ENCODE results near the gene TMEM138. TPM values are rescaled to one million over a fixed set of nuclear protein-coding genes. Genes with fewer than 3 reads are reported as not detected.
A peak's percentile ranks its signal among the peaks of the same experiment; 100 is the strongest.

TMEM138 gene
- total RNA-seq (2021), result 34.0 to 39.0 TPM (median 38.8 TPM) in 3 replicates
- Bru-seq, nascent RNA, result percentile 89 among the genes with signal in this experiment
- long read RNA-seq, experiment 1, transcript TMEM138-205 (4 exons, 1,134 nt), result minor isoform, 7 of 72 reads
- long read RNA-seq, experiment 1, transcript TMEM138-201 (5 exons, 1,848 nt), result major isoform, 33 of 72 reads
- long read RNA-seq, experiment 1, partial matches to known transcripts, result 4 of 72 reads
- long read RNA-seq, experiment 1, other reads (novel, unspliced or antisense), result 25 of 72 reads
- long read RNA-seq, experiment 2, partial matches to known transcripts, result 5 of 22 reads
- long read RNA-seq, experiment 2, other reads (novel, unspliced or antisense), result 14 of 22 reads
- long read RNA-seq, experiment 3, transcript TMEM138-210 (2 exons, 611 nt), result minor isoform, 5 of 65 reads
- long read RNA-seq, experiment 3, transcript TMEM138-201 (5 exons, 1,848 nt), result major isoform, 35 of 65 reads
- long read RNA-seq, experiment 3, partial matches to known transcripts, result 0 of 65 reads
- long read RNA-seq, experiment 3, other reads (novel, unspliced or antisense), result 22 of 65 reads

- Mint-ChIP-seq H3K4me3 (peak within 1 kb of the TSS; percentile 96), H3K9me3 (no peaks in the 10 kb centered on the region), H3K27ac (peak within 1 kb of the TSS; percentile 98), H3K4me1 (peaks cover 22% of the 10 kb centered on the region), H3K36me3 (peaks cover 29% of the 10 kb centered on the region), H3K27me3 (ENCODE audit: low read depth) (no peaks in the 10 kb centered on the region)
- ChIA-PET CTCF (interaction anchor here (0.8 to 5.4 kb wide), 12 partner anchors 14 to 219 kb away, joined by 3 to 93 read pairs (median 4); partner anchors contain the start of genes CPSF7, DDB1, SDHAF2 and TKFC), POLR2A (interaction anchor here (0.7 to 2.7 kb wide), 13 partner anchors 9 to 266 kb away, joined by 3 to 29 read pairs (median 6); partner anchors contain the start of genes CPSF7, DDB1, SDHAF2 and TKFC)
- ATAC-seq, result peak; percentile 93
- DNase-seq (ENCODE audit: low spot score), result peak; percentile 92
- TF ChIP-seq CBFB (CRISPR knock-in tag; IDR thresholded peaks at IDR 0.05; ENCODE audit: low read depth) (no peak), PRDM15 (CRISPR knock-in tag; IDR thresholded peaks at IDR 0.05) (0 out of 2 replicates have a peak, but pooled peaks have one; percentile 24), SP1 (CRISPR knock-in tag; conservative IDR thresholded peaks at IDR 0.05) (peak; percentile 73), ZNF423 (CRISPR knock-in tag; IDR thresholded peaks at IDR 0.05) (no peak), FOXP4 (CRISPR knock-in tag; IDR thresholded peaks at IDR 0.05) (peak; percentile 62; the same call in 1 of the 2 replicates), ZNF396 (CRISPR knock-in tag; IDR thresholded peaks at IDR 0.05; ENCODE audit: borderline replicate concordance) (no peak), E2F5 (CRISPR knock-in tag; IDR thresholded peaks at IDR 0.05) (peak; percentile 95), IRF2 (CRISPR knock-in tag; IDR thresholded peaks at IDR 0.05; ENCODE audit: borderline replicate concordance, low read depth) (no peak), KAT7 (CRISPR knock-in tag; IDR thresholded peaks at IDR 0.05; ENCODE audit: borderline replicate concordance) (peak; percentile 21; the same call in 1 of the 2 replicates), NR1H2 (CRISPR knock-in tag; IDR thresholded peaks at IDR 0.05) (no peak), FOXK1 (CRISPR knock-in tag; IDR thresholded peaks at IDR 0.05) (peak; percentile 47), USF1 (CRISPR knock-in tag; IDR thresholded peaks at IDR 0.05) (peak; percentile 48; the same call in 1 of the 2 replicates), MAX (CRISPR knock-in tag; IDR thresholded peaks at IDR 0.05) (peak; percentile 89), TEAD1 (CRISPR knock-in tag; IDR thresholded peaks at IDR 0.05) (peak; percentile 69), ZNF219 (CRISPR knock-in tag; IDR thresholded peaks at IDR 0.05; ENCODE audit: borderline replicate concordance) (no peak), ARID4B (CRISPR knock-in tag; IDR thresholded peaks at IDR 0.05; ENCODE audit: borderline replicate concordance) (no peak), SMAD4 (CRISPR knock-in tag; IDR thresholded peaks at IDR 0.05) (no peak), MLX (CRISPR knock-in tag; IDR thresholded peaks at IDR 0.05) (no peak), ETV6 (CRISPR knock-in tag; IDR thresholded peaks at IDR 0.05) (peak; percentile 63; the same call in 1 of the 2 replicates), MYBL2 (CRISPR knock-in tag; IDR thresholded peaks at IDR 0.05) (peak; percentile 90; the same call in 1 of the 2 replicates), ZNF263 (CRISPR knock-in tag; IDR thresholded peaks at IDR 0.05; ENCODE audit: low read depth) (no peak)
These were observed at the start of gene TMEM138, which contains the start of gene CYB561A3 for GRCh38 chr11:61361741-61362541. TSS of gene TMEM138 (plus strand) at chr11:61362374. CDS start at chr11:61364391, 2,017 bp downstream. TSS of gene CYB561A3 (minus strand) at chr11:61361882. CDS start at chr11:61356713, 5,169 bp downstream.
